HepG2 (cell line): Measurements from ENCODE around the gene SLC17A8. TPM values are rescaled to one million over a fixed set of nuclear protein-coding genes. Genes with fewer than 3 reads are reported as not detected.

Experiments
- CENPX ChIP-seq: sonication (generic); formaldehyde crosslinking; IDR thresholded peaks from 2 replicates; pipeline ENCODE4 v1.9.0; 2021; ENCODE audit warnings: mild to moderate bottlenecking, missing genetic modification reagents, moderate library complexity
- CREM ChIP-seq, 2 experiments: sonication (generic) in 1 of 2; formaldehyde crosslinking in 1 of 2; IDR thresholded peaks; 2 replicates each; pipeline versions ENCODE4 v1.4.0 to v1.6.1; 2016 to 2020; ENCODE audit warnings: antibody characterized with exemption in 1 of 2, mild to moderate bottlenecking in 1 of 2, missing genetic modification reagents in 1 of 2
- HDAC1 ChIP-seq: sonication (generic); formaldehyde crosslinking; IDR thresholded peaks from 2 replicates; pipeline ENCODE4 v1.5.1; 2020; ENCODE audit warnings: mild to moderate bottlenecking, missing genetic modification reagents
- IKZF5 ChIP-seq: IDR thresholded peaks from 2 replicates; pipeline ENCODE4 v1.6.1; 2018; ENCODE audit warnings: missing genetic modification reagents, mild to moderate bottlenecking, missing compliant biosample characterization
- KAT2B ChIP-seq: fragments of 150-350 bp; IDR thresholded peaks from 2 replicates; pipeline ENCODE4 v1.6.1; 2014; ENCODE audit warnings: low read depth, low read length, borderline replicate concordance
- LCORL ChIP-seq, 2 experiments: fragments of 450-650 bp in 1 of 2; sonication (generic) in 1 of 2; formaldehyde crosslinking in 1 of 2; IDR thresholded peaks; 2 replicates each; pipeline versions ENCODE4 v1.5.0 to v1.6.1; 2017 to 2020; ENCODE audit warnings: antibody characterized with exemption in 1 of 2, missing genetic modification reagents in 1 of 2
- PAX8 ChIP-seq: sonication (generic); formaldehyde crosslinking; IDR thresholded peaks from 2 replicates; pipeline ENCODE4 v1.8.0; 2022; ENCODE audit warnings: mild to moderate bottlenecking, missing genetic modification reagents, borderline replicate concordance
- PBX3 ChIP-seq: sonication (generic); formaldehyde crosslinking; IDR thresholded peaks from 2 replicates; pipeline ENCODE4 v1.8.1; 2023; ENCODE audit warnings: missing genetic modification reagents, inconsistent platforms, borderline replicate concordance
- PHF20 ChIP-seq: sonication (generic); formaldehyde crosslinking; IDR thresholded peaks from 2 replicates; pipeline ENCODE4 v1.5.0; 2020; ENCODE audit warnings: mild to moderate bottlenecking, missing genetic modification reagents
- SMAD3 ChIP-seq: sonication (generic); formaldehyde crosslinking; IDR thresholded peaks from 2 replicates; pipeline ENCODE4 v1.4.0; 2020; ENCODE audit warnings: missing genetic modification reagents
- YEATS2 ChIP-seq: sonication (generic); formaldehyde crosslinking; IDR thresholded peaks from 2 replicates; pipeline ENCODE4 v1.4.0; 2020; ENCODE audit warnings: missing genetic modification reagents, borderline replicate concordance
- ZBTB43 ChIP-seq: sonication (generic); formaldehyde crosslinking; conservative IDR thresholded peaks from 2 replicates; pipeline ENCODE4 v1.4.0; 2020; ENCODE audit warnings: missing genetic modification reagents
- ZNF558 ChIP-seq: sonication (generic); formaldehyde crosslinking; IDR thresholded peaks from 2 replicates; pipeline ENCODE4 v1.9.0; 2022; ENCODE audit warnings: mild to moderate bottlenecking, missing genetic modification reagents, borderline replicate concordance
- polyA plus RNA-seq, 8 experiments: library from polyadenylated mRNA; depleted of rRNA in 3 of 8; stranded (reverse) in 7 of 8; unstranded in 1 of 8; fragments of >200 nt; fragmentation: Illumina TruSeq in 4 of 8; extraction: Trizol in 4 of 8; gene quantifications; 2 replicates each; pipeline versions ENCODE4 v1.2.1 to v1.2.3, GENCODE V29; 2011 to 2016; ENCODE audit warnings: low read depth in 4 of 8, missing spikeins in 1 of 8, mixed read lengths in 1 of 8; ENCODE audit not compliant: insufficient read depth in 1 of 8
- total RNA-seq, 5 experiments: library from RNA; depleted of rRNA; stranded (reverse); fragments of >200 nt; fragmentation: Illumina TruSeq; extraction: Trizol; gene quantifications; 2 replicates each; pipeline ENCODE4 v1.2.3, GENCODE V29; 2016; ENCODE audit warnings: low read depth in 1 of 5
- TF ChIP-seq, protein P1 (sequence below): IDR thresholded peaks from 2 replicates; pipeline ENCODE4 v1.6.1; 2016; ENCODE audit warnings: mild to moderate bottlenecking
- TF ChIP-seq, protein P2 (sequence below): fragments of 450-650 bp; IDR thresholded peaks from 2 replicates; pipeline ENCODE4 v1.6.1; 2017
- TF ChIP-seq, protein P3 (sequence below): IDR thresholded peaks from 2 replicates; pipeline ENCODE4 v1.6.1; 2016; ENCODE audit warnings: low read depth, control low read depth
- TF ChIP-seq, protein P4 (sequence below): IDR thresholded peaks from 2 replicates; pipeline ENCODE4 v1.4.0; 2020; ENCODE audit warnings: mild to moderate bottlenecking, missing genetic modification reagents

SLC17A8 gene
- total and polyA plus RNA-seq, 2 of the 13 experiments (the other 11 are each of a cell fraction or from before 2014, with no cell fraction given), result 0.07 to 0.15 TPM

DNA sequence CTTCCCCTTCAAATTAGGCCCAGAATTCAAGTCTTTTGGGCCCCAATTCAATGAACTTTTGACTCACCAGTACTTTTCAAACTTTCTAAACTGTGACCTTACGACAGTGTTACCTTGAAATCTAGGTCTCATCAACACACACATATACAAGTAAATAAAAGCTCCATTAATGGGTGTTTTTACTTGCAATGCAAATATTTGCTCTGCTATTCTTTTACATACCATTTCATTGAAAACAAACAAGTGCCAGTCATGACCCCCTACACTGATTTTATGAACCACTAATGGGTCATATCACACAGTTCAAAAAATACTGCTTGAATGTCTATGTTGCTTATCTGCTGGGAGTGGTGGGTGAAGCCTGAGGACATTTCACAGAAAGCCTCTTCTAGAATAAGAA lies 107.7 kb downstream of the SLC17A8 start (continued):
- TF ChIP-seq, protein P1, sequence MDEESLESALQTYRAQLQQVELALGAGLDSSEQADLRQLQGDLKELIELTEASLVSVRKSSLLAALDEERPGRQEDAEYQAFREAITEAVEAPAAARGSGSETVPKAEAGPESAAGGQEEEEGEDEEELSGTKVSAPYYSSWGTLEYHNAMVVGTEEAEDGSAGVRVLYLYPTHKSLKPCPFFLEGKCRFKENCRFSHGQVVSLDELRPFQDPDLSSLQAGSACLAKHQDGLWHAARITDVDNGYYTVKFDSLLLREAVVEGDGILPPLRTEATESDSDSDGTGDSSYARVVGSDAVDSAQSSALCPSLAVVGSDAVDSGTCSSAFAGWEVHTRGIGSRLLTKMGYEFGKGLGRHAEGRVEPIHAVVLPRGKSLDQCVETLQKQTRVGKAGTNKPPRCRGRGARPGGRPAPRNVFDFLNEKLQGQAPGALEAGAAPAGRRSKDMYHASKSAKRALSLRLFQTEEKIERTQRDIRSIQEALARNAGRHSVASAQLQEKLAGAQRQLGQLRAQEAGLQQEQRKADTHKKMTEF (CRISPR knock-in tag), result peak; percentile 68
- TF ChIP-seq CENPX (CRISPR knock-in tag), result no peak
- no peak for TF ChIP-seq PHF20
- no peak for TF ChIP-seq LCORL (IDR thresholded peaks at IDR 0.05)
- TF ChIP-seq LCORL (CRISPR knock-in tag; IDR thresholded peaks at IDR 0.05), result peak; percentile 33; the same call in 1 of the 2 replicates
- TF ChIP-seq HDAC1 (CRISPR knock-in tag), result peak; percentile 46
- no peak for TF ChIP-seq ZNF558 (CRISPR knock-in tag)
- TF ChIP-seq, protein P2, sequence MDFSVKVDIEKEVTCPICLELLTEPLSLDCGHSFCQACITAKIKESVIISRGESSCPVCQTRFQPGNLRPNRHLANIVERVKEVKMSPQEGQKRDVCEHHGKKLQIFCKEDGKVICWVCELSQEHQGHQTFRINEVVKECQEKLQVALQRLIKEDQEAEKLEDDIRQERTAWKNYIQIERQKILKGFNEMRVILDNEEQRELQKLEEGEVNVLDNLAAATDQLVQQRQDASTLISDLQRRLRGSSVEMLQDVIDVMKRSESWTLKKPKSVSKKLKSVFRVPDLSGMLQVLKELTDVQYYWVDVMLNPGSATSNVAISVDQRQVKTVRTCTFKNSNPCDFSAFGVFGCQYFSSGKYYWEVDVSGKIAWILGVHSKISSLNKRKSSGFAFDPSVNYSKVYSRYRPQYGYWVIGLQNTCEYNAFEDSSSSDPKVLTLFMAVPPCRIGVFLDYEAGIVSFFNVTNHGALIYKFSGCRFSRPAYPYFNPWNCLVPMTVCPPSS, result no peak
- TF ChIP-seq ZBTB43, result 0 out of 2 replicates have a peak, but pooled peaks have one; percentile 26
- TF ChIP-seq CREM (IDR thresholded peaks at IDR 0.05), result peak; percentile 57; the same call in 1 of the 2 replicates
- TF ChIP-seq CREM (CRISPR knock-in tag; IDR thresholded peaks at IDR 0.05), result no peak
- no peak for TF ChIP-seq PBX3 (CRISPR knock-in tag)
- no peak for TF ChIP-seq PAX8 (CRISPR knock-in tag)
- peak; percentile 41; the same call in 1 of the 2 replicates for TF ChIP-seq IKZF5 (CRISPR knock-in tag)
- 0 out of 2 replicates have a peak, but pooled peaks have one; percentile 29 for TF ChIP-seq SMAD3 (CRISPR knock-in tag)
- TF ChIP-seq, protein P3, sequence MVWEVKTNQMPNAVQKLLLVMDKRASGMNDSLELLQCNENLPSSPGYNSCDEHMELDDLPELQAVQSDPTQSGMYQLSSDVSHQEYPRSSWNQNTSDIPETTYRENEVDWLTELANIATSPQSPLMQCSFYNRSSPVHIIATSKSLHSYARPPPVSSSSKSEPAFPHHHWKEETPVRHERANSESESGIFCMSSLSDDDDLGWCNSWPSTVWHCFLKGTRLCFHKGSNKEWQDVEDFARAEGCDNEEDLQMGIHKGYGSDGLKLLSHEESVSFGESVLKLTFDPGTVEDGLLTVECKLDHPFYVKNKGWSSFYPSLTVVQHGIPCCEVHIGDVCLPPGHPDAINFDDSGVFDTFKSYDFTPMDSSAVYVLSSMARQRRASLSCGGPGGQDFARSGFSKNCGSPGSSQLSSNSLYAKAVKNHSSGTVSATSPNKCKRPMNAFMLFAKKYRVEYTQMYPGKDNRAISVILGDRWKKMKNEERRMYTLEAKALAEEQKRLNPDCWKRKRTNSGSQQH (CRISPR knock-in tag), result no peak
- no peak for TF ChIP-seq KAT2B
- TF ChIP-seq YEATS2, result no peak
- TF ChIP-seq, protein P4, sequence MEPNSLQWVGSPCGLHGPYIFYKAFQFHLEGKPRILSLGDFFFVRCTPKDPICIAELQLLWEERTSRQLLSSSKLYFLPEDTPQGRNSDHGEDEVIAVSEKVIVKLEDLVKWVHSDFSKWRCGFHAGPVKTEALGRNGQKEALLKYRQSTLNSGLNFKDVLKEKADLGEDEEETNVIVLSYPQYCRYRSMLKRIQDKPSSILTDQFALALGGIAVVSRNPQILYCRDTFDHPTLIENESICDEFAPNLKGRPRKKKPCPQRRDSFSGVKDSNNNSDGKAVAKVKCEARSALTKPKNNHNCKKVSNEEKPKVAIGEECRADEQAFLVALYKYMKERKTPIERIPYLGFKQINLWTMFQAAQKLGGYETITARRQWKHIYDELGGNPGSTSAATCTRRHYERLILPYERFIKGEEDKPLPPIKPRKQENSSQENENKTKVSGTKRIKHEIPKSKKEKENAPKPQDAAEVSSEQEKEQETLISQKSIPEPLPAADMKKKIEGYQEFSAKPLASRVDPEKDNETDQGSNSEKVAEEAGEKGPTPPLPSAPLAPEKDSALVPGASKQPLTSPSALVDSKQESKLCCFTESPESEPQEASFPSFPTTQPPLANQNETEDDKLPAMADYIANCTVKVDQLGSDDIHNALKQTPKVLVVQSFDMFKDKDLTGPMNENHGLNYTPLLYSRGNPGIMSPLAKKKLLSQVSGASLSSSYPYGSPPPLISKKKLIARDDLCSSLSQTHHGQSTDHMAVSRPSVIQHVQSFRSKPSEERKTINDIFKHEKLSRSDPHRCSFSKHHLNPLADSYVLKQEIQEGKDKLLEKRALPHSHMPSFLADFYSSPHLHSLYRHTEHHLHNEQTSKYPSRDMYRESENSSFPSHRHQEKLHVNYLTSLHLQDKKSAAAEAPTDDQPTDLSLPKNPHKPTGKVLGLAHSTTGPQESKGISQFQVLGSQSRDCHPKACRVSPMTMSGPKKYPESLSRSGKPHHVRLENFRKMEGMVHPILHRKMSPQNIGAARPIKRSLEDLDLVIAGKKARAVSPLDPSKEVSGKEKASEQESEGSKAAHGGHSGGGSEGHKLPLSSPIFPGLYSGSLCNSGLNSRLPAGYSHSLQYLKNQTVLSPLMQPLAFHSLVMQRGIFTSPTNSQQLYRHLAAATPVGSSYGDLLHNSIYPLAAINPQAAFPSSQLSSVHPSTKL, result peak; percentile 93
